CD14-positive monocyte (primary cell): ENCODE measurements around the gene PCOLCE2. TPM values are rescaled to one million over a fixed set of nuclear protein-coding genes. Genes with fewer than 3 reads are reported as not detected.
A peak's percentile ranks its signal among the peaks of the same experiment; 100 is the strongest.

Source experiments
- DNase-seq, 3 donors: peaks; one replicate each; pipeline ENCODE4 v3.0.0-alpha.2; 2011 to 2022
- H2AFZ ChIP-seq: 2 replicates; pipeline ENCODE4 v1.6.0; 2012; ENCODE audit warnings: mild to moderate bottlenecking, low read depth, low read length, inconsistent platforms; ENCODE audit not compliant: insufficient read depth, poor library complexity, severe bottlenecking
- H3K27ac ChIP-seq, 2 donors: 1 replicate in 1 of 2; 2 replicates in 1 of 2; pipeline ENCODE4 v1.5.1; 2012 to 2013; ENCODE audit warnings: low read length in 2 of 2, control low read depth in 1 of 2, inconsistent platforms in 1 of 2, low read depth in 1 of 2, mild to moderate bottlenecking in 1 of 2
- H3K27me3 ChIP-seq, 2 donors: one replicate each; pipeline versions ENCODE4 v1.6.0 to v1.6.1; 2011 to 2013; ENCODE audit warnings: low read length in 2 of 2; ENCODE audit not compliant: control insufficient read depth in 2 of 2, insufficient read depth in 2 of 2
- H3K36me3 ChIP-seq, 2 donors: replicated peaks in 1 of 2; 1 replicate in 1 of 2; 2 replicates in 1 of 2; pipeline versions ENCODE4 v1.5.1 to v1.6.1; 2012 to 2013; ENCODE audit warnings: low read length in 2 of 2, control low read depth in 1 of 2, inconsistent platforms in 1 of 2, mild to moderate bottlenecking in 1 of 2; ENCODE audit not compliant: insufficient read depth in 2 of 2, control insufficient read depth in 1 of 2
- H3K4me1 ChIP-seq, 2 donors: 1 replicate in 1 of 2; 2 replicates in 1 of 2; pipeline versions ENCODE4 v1.5.1 to v1.6.1; 2012 to 2013; ENCODE audit warnings: low read length in 2 of 2, control low read depth in 1 of 2, inconsistent platforms in 1 of 2, mild to moderate bottlenecking in 1 of 2, moderate library complexity in 1 of 2; ENCODE audit not compliant: insufficient read depth in 2 of 2, control insufficient read depth in 1 of 2
- H3K4me2 ChIP-seq: replicated peaks from 2 replicates; pipeline ENCODE3; 2012; ENCODE audit warnings: low read length, moderate library complexity, mild to moderate bottlenecking; ENCODE audit not compliant: poor library complexity, severe bottlenecking; ENCODE audit errors: extremely low read depth
- H3K4me3 ChIP-seq, 3 experiments: fragments of 200-600 bp in 1 of 3; sonication (generic) in 1 of 3; replicated peaks in 1 of 3; 1 replicate in 2 of 3; 2 replicates in 1 of 3; pipeline ENCODE4 v1.5.1; 2011 to 2013; ENCODE audit warnings: low read length in 3 of 3, mild to moderate bottlenecking in 3 of 3, control low read depth in 2 of 3, low read depth in 2 of 3, inconsistent platforms in 1 of 3, moderate library complexity in 1 of 3
- H3K79me2 ChIP-seq: 2 replicates; pipeline ENCODE4 v1.6.0; 2012; ENCODE audit warnings: mild to moderate bottlenecking, control low read depth, inconsistent platforms, low read length, moderate library complexity; ENCODE audit not compliant: insufficient read depth
- H3K9ac ChIP-seq: 2 replicates; pipeline ENCODE4 v1.6.0; 2017; ENCODE audit warnings: low read length, mild to moderate bottlenecking; ENCODE audit not compliant: insufficient read depth, poor library complexity, severe bottlenecking
- H3K9me3 ChIP-seq, 2 donors: replicated peaks in 1 of 2; 1 replicate in 1 of 2; 2 replicates in 1 of 2; pipeline versions ENCODE4 v1.5.1 to v1.6.1; 2012 to 2013; ENCODE audit warnings: low read length in 2 of 2, control low read depth in 1 of 2; ENCODE audit not compliant: control insufficient read depth in 1 of 2, insufficient read depth in 1 of 2
- H4K20me1 ChIP-seq: 2 replicates; pipeline ENCODE4 v1.6.0; 2012; ENCODE audit warnings: mild to moderate bottlenecking, low read length, control low read depth, moderate library complexity; ENCODE audit not compliant: insufficient read depth
- H3K27ac Mint-ChIP-seq, 7 donors: one replicate each; pipeline ENCODE4 v1.8.0; 2020; ENCODE audit warnings: mild to moderate bottlenecking in 7 of 7, mixed read lengths in 7 of 7, moderate library complexity in 6 of 7, inconsistent platforms in 2 of 7
- H3K27me3 Mint-ChIP-seq, 3 donors: one replicate each; pipeline ENCODE4 v1.8.0; 2021 to 2022; ENCODE audit warnings: low read depth in 3 of 3, mild to moderate bottlenecking in 3 of 3, mixed read lengths in 3 of 3, moderate library complexity in 3 of 3, inconsistent platforms in 1 of 3
- H3K36me3 Mint-ChIP-seq, 2 donors: one replicate each; pipeline ENCODE4 v1.8.0; 2020; ENCODE audit warnings: mixed read lengths in 2 of 2, inconsistent platforms in 1 of 2, mild to moderate bottlenecking in 1 of 2
- H3K4me1 Mint-ChIP-seq: one replicate; pipeline ENCODE4 v1.8.0; 2020; ENCODE audit warnings: mild to moderate bottlenecking, mixed read lengths
- H3K4me3 Mint-ChIP-seq, 2 donors: one replicate each; pipeline ENCODE4 v1.8.0; 2020; ENCODE audit warnings: mild to moderate bottlenecking in 2 of 2, mixed read lengths in 2 of 2, moderate library complexity in 1 of 2
- H3K9me3 Mint-ChIP-seq, 7 donors: one replicate each; pipeline ENCODE4 v1.8.0; 2020 to 2022; ENCODE audit warnings: mixed read lengths in 7 of 7, mild to moderate bottlenecking in 6 of 7, moderate library complexity in 6 of 7, inconsistent platforms in 2 of 7
- WGBS: methylation state at CpG from one replicate; pipeline ENCODE4 v1.1.5; 2013; ENCODE audit warnings: missing lambda C conversion rate; ENCODE audit not compliant: insufficient coverage; 5-methylcytosine and 5-hydroxymethylcytosine counted together
- intact Hi-C, 2 donors: fragments of 100-400 bp; cut with micrococcal nuclease; formaldehyde crosslinking; loops; one replicate each; pipeline versions ENCODE4 v1.15.0 to v1.15.1; 2023
- polyA plus RNA-seq, 3 donors: library from polyadenylated mRNA; depleted of rRNA in 1 of 3; unstranded in 2 of 3; stranded (reverse) in 1 of 3; fragments of 300-500 nt in 2 of 3; fragments of >200 nt in 1 of 3; fragmentation: Illumina TruSeq in 2 of 3; gene quantifications; 1 replicate in 2 of 3; 2 replicates in 1 of 3; pipeline ENCODE4 v1.2.3, GENCODE V29; 2012 to 2021
- TF ChIP-seq, protein P1 (sequence below): fragments of 200-600 bp; IDR thresholded peaks from one replicate; pipeline ENCODE4 v1.8.0; 2022; ENCODE audit warnings: antibody characterized with exemption, mild to moderate bottlenecking

Gene PCOLCE2
- polyA plus RNA-seq, 3 donors, result not detected

DNA sequence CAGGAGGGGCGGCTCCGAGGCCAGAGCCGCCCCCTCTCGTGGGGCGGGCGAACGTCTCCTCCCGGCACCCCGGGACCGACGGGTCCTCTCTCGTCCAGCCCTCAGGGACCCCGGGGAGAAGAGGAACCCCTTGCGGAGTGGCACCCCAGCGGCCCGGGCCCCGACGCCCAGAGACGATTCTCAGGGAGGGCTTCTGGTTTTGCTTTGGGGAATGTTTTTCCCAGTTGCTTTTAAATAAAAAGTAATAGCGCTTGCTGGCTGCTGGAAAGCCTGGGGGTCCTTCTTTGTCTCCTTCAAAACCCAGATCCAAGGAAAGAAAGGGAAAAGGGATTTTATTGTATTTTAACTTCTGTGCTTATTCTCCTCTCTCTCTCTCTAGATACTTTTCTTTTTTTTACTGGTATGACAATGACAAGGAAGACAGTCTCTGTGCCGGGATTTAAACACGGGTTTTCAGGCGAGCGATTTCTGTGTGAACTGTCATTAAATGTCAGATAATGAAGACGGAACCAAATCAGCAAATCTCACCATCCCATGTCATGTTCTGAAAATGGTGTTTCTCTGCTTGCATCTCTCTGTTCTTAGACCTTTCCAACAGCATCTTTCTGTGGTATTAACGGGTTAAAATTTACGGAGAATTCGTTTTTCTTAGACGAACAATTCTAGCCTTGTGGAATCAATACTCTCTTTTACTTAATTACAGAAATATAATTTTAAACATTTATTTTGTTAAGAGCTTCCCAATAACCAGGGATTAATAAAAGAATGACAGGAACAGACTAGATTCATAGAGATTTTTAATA lies 530 bp upstream of the PCOLCE2 start:
- intact Hi-C loops, result no loop called here
- Histone ChIP-seq H3K36me3 (no peaks in the 10 kb centered on the region), H3K4me1 (peaks cover 15 to 18% of the 10 kb centered on the region in 2 donors), H3K27ac (no peak overlapping the region), H3K9me3 (no peaks in the 10 kb centered on the region), H3K4me3 (peak overlapping the region; percentile 33 to 76 (median 40)), H2AFZ (peak overlapping the region; percentile 83), H3K9ac (peak overlapping the region; percentile 24), H4K20me1 (no peaks in the 10 kb centered on the region), H3K27me3 (peaks cover 18 to 39% of the 10 kb centered on the region in 2 donors), H3K79me2 (no peaks in the 10 kb centered on the region), H3K4me2 (peak overlapping the region; percentile 87)
- TF ChIP-seq, protein P1, sequence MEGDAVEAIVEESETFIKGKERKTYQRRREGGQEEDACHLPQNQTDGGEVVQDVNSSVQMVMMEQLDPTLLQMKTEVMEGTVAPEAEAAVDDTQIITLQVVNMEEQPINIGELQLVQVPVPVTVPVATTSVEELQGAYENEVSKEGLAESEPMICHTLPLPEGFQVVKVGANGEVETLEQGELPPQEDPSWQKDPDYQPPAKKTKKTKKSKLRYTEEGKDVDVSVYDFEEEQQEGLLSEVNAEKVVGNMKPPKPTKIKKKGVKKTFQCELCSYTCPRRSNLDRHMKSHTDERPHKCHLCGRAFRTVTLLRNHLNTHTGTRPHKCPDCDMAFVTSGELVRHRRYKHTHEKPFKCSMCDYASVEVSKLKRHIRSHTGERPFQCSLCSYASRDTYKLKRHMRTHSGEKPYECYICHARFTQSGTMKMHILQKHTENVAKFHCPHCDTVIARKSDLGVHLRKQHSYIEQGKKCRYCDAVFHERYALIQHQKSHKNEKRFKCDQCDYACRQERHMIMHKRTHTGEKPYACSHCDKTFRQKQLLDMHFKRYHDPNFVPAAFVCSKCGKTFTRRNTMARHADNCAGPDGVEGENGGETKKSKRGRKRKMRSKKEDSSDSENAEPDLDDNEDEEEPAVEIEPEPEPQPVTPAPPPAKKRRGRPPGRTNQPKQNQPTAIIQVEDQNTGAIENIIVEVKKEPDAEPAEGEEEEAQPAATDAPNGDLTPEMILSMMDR, result no peak
- 0% methylated on average over 11 of the region's 29 CpGs for WGBS
- Mint-ChIP-seq H3K4me1 (peaks cover 12% of the 10 kb centered on the region), H3K36me3 (no peaks in the 10 kb centered on the region), H3K27ac (no peak overlapping the region), H3K27me3 (peaks cover 31 to 41% (median 40%) of the 10 kb centered on the region in 3 donors), H3K4me3 (peak overlapping the region; percentile 77 to 85), H3K9me3 (peaks cover 0 to 6% (median 0%) of the 10 kb centered on the region in 7 donors)
- DNase-seq, result no peak

DNA sequence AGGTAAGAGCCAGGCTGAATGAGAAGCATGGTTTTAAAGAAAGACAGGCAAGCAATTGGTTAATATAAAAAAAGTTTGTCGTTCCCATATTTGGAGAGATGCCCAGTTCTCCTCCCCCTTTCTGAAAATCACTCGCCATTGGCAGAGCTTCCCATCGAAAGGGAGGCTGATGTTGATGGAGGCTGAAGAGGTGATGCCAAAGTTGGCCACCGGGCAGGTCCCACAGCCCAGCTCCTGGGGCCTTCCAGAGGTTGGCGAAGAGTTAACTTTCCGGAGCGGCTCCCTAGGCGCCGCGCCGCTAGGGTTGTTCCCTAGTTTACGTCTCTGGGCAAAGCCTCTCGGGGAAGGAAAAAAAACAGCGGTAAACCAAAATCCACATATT lies 793 bp downstream of the PCOLCE2 start:
- Histone ChIP-seq H3K4me1 (peaks cover 15 to 18% of the 10 kb centered on the region in 2 donors), H3K4me2 (peak overlapping the region; percentile 87), H3K27me3 (peaks cover 18 to 39% of the 10 kb centered on the region in 2 donors), H3K36me3 (no peaks in the 10 kb centered on the region), H3K27ac (no peak overlapping the region), H2AFZ (peak overlapping the region; percentile 83), H3K4me3 (peak overlapping the region; percentile 33 to 76 (median 40)), H4K20me1 (no peaks in the 10 kb centered on the region), H3K9ac (peak overlapping the region; percentile 24), H3K9me3 (no peaks in the 10 kb centered on the region), H3K79me2 (no peaks in the 10 kb centered on the region)
- Mint-ChIP-seq H3K27me3 (peaks cover 31 to 41% (median 40%) of the 10 kb centered on the region in 3 donors), H3K9me3 (peaks cover 0 to 6% (median 0%) of the 10 kb centered on the region in 7 donors), H3K36me3 (no peaks in the 10 kb centered on the region), H3K27ac (no peak overlapping the region), H3K4me3 (peak overlapping the region; percentile 77 to 90), H3K4me1 (peaks cover 15% of the 10 kb centered on the region)
- 0% methylated on average over 11 of the region's 14 CpGs for WGBS
- no peak for DNase-seq
- intact Hi-C loops, result no loop called here
- TF ChIP-seq, protein P1, result no peak
